ENCODE data around the gene ANKDD1B. TPM values are rescaled to one million over a fixed set of nuclear protein-coding genes. Genes with fewer than 3 reads are reported as not detected.

The ANKDD1B gene
- total and polyA plus RNA-seq, 2 experiments from 2014 or later: 0.40 to 0.73 TPM

GRCh38 chr5:75620184-75620959 is 9.1 kb downstream of the ANKDD1B start:
- Histone ChIP-seq H3K27me3 (ENCODE audit: insufficient read depth) (no peaks in the 10 kb centered on the region), H3K4me2 (no peak overlapping the region), H4K20me1 (replicated peaks; ENCODE audit: insufficient read depth) (no peaks in the 10 kb centered on the region), H3K27ac (ENCODE audit: low read depth) (no peak overlapping the region), H3K4me1 (ENCODE audit: insufficient read depth) (peaks cover 7% of the 10 kb centered on the region), H3K79me2 (replicated peaks; ENCODE audit: insufficient read depth) (no peaks in the 10 kb centered on the region), H3K4me3 (no peak overlapping the region), H3F3A (replicated peaks; ENCODE audit: low read depth) (no peaks in the 10 kb centered on the region), H2AFZ (no peak overlapping the region; the same call in 1 of the 2 replicates), H3K9me2 (ENCODE audit: insufficient read depth) (0 out of 2 replicates have a peak, but pooled peaks cover 6% of the 10 kb centered on the region), H3K36me3 (ENCODE audit: insufficient read depth) (no peaks in the 10 kb centered on the region)
- H3K9me3 Mint-ChIP-seq: no peaks in the 10 kb centered on the region
- peaks cover 3% of the 10 kb centered on the region for H3K27me3 Mint-ChIP-seq (ENCODE audit: insufficient read depth, low read depth, poor library complexity)
- no peak overlapping the region for H3K4me3 Mint-ChIP-seq
- ATAC-seq (no peak), DNase-seq (ENCODE audit: low spot score) (no peak)
- TF ChIP-seq, protein P1, sequence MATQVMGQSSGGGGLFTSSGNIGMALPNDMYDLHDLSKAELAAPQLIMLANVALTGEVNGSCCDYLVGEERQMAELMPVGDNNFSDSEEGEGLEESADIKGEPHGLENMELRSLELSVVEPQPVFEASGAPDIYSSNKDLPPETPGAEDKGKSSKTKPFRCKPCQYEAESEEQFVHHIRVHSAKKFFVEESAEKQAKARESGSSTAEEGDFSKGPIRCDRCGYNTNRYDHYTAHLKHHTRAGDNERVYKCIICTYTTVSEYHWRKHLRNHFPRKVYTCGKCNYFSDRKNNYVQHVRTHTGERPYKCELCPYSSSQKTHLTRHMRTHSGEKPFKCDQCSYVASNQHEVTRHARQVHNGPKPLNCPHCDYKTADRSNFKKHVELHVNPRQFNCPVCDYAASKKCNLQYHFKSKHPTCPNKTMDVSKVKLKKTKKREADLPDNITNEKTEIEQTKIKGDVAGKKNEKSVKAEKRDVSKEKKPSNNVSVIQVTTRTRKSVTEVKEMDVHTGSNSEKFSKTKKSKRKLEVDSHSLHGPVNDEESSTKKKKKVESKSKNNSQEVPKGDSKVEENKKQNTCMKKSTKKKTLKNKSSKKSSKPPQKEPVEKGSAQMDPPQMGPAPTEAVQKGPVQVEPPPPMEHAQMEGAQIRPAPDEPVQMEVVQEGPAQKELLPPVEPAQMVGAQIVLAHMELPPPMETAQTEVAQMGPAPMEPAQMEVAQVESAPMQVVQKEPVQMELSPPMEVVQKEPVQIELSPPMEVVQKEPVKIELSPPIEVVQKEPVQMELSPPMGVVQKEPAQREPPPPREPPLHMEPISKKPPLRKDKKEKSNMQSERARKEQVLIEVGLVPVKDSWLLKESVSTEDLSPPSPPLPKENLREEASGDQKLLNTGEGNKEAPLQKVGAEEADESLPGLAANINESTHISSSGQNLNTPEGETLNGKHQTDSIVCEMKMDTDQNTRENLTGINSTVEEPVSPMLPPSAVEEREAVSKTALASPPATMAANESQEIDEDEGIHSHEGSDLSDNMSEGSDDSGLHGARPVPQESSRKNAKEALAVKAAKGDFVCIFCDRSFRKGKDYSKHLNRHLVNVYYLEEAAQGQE (IDR thresholded peaks at IDR 0.05; ENCODE audit: unreplicated experiment): no peak
- TF ChIP-seq JUNB (IDR thresholded peaks at IDR 0.05; ENCODE audit: unreplicated experiment) (no peak), EZH2 (IDR thresholded peaks at IDR 0.05; ENCODE audit: low read depth, unreplicated experiment) (no peak), CREB1 (CRISPR knock-in tag; IDR thresholded peaks at IDR 0.05; ENCODE audit: low read depth) (no peak), ZNF114 (CRISPR knock-in tag; IDR thresholded peaks at IDR 0.05) (no peak), STAT1 (IDR thresholded peaks at IDR 0.05; ENCODE audit: unreplicated experiment) (no peak), ETS1 (IDR thresholded peaks at IDR 0.05) (no peak)
- TF ChIP-seq, protein P2, sequence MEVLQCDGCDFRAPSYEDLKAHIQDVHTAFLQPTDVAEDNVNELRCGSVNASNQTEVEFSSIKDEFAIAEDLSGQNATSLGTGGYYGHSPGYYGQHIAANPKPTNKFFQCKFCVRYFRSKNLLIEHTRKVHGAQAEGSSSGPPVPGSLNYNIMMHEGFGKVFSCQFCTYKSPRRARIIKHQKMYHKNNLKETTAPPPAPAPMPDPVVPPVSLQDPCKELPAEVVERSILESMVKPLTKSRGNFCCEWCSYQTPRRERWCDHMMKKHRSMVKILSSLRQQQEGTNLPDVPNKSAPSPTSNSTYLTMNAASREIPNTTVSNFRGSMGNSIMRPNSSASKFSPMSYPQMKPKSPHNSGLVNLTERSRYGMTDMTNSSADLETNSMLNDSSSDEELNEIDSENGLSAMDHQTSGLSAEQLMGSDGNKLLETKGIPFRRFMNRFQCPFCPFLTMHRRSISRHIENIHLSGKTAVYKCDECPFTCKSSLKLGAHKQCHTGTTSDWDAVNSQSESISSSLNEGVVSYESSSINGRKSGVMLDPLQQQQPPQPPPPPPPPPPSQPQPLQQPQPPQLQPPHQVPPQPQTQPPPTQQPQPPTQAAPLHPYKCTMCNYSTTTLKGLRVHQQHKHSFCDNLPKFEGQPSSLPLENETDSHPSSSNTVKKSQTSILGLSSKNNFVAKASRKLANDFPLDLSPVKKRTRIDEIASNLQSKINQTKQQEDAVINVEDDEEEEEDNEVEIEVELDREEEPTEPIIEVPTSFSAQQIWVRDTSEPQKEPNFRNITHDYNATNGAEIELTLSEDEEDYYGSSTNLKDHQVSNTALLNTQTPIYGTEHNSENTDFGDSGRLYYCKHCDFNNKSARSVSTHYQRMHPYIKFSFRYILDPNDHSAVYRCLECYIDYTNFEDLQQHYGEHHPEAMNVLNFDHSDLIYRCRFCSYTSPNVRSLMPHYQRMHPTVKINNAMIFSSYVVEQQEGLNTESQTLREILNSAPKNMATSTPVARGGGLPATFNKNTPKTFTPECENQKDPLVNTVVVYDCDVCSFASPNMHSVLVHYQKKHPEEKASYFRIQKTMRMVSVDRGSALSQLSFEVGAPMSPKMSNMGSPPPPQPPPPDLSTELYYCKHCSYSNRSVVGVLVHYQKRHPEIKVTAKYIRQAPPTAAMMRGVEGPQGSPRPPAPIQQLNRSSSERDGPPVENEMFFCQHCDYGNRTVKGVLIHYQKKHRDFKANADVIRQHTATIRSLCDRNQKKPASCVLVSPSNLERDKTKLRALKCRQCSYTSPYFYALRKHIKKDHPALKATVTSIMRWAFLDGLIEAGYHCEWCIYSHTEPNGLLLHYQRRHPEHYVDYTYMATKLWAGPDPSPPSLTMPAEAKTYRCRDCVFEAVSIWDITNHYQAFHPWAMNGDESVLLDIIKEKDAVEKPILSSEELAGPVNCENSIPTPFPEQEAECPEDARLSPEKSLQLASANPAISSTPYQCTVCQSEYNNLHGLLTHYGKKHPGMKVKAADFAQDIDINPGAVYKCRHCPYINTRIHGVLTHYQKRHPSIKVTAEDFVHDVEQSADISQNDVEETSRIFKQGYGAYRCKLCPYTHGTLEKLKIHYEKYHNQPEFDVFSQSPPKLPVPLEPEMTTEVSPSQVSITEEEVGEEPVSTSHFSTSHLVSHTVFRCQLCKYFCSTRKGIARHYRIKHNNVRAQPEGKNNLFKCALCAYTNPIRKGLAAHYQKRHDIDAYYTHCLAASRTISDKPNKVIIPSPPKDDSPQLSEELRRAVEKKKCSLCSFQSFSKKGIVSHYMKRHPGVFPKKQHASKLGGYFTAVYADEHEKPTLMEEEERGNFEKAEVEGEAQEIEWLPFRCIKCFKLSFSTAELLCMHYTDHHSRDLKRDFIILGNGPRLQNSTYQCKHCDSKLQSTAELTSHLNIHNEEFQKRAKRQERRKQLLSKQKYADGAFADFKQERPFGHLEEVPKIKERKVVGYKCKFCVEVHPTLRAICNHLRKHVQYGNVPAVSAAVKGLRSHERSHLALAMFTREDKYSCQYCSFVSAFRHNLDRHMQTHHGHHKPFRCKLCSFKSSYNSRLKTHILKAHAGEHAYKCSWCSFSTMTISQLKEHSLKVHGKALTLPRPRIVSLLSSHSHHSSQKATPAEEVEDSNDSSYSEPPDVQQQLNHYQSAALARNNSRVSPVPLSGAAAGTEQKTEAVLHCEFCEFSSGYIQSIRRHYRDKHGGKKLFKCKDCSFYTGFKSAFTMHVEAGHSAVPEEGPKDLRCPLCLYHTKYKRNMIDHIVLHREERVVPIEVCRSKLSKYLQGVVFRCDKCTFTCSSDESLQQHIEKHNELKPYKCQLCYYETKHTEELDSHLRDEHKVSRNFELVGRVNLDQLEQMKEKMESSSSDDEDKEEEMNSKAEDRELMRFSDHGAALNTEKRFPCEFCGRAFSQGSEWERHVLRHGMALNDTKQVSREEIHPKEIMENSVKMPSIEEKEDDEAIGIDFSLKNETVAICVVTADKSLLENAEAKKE (CRISPR knock-in tag; IDR thresholded peaks at IDR 0.05): no peak
- H3K36me3 Mint-ChIP-seq (ENCODE audit: low read depth): no peaks in the 10 kb centered on the region
- peaks cover 9% of the 10 kb centered on the region; the same call in 2 of the 3 replicates for H3K4me1 Mint-ChIP-seq
- H3K27ac Mint-ChIP-seq: no peak overlapping the region

Measured in GM23338 (cell line).